ENCODE data around the gene ETV6.

Gene ETV6

DNA sequence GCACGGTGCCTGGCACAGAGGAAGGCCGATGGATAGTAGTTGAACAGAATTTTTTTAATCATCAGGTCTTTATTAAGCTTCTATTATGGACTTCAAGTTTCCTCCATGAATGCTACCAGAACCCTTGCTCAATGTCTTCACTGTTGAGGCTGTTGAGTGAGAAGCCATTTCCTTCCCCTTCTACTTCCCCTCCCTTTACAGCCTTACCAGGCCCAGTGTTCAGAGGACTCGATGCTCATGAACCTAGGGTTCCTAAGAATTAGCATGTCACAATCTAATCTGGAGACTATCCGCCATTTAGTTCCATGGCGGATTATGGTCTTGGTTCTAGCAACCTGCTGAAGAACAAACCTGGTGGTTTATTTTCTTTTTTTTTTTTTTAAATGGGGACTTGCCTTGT is 17.7 kb downstream of the ETV6 start:
- peaks cover 15% of the 10 kb centered on the region for H3K4me1 ChIP-seq (ENCODE audit: insufficient read depth, low read length, poor library complexity, severe bottlenecking)
- H3K36me3 ChIP-seq (ENCODE audit: insufficient read depth, low read length): peaks cover 25% of the 10 kb centered on the region; the same call in 1 of the 2 replicates
- H3K27me3 ChIP-seq (ENCODE audit: insufficient read depth, low read length, poor library complexity, severe bottlenecking): no peaks in the 10 kb centered on the region
- H4K20me1 ChIP-seq (ENCODE audit: insufficient read depth, low read length, poor library complexity, severe bottlenecking): peaks cover 84% of the 10 kb centered on the region
- H3K9me2 ChIP-seq (replicated peaks; ENCODE audit: low read depth, low read length): no peaks in the 10 kb centered on the region
- no peaks in the 10 kb centered on the region for H3F3A ChIP-seq (ENCODE audit: low read depth)
- H3K9ac ChIP-seq (ENCODE audit: low read depth, low read length, poor library complexity, severe bottlenecking): no peak overlapping the region
- TF ChIP-seq CTCF (conservative IDR thresholded peaks at IDR 0.05; ENCODE audit: low read length) (no peak), EZH2phosphoT487 (IDR thresholded peaks at IDR 0.05; ENCODE audit: borderline replicate concordance) (no peak)
- no peaks in the 10 kb centered on the region for H3K9me3 ChIP-seq (ENCODE audit: insufficient read depth, low read depth, low read length)
- H3K4me3 ChIP-seq (ENCODE audit: low read length, poor library complexity, severe bottlenecking): no peak overlapping the region
- no peak overlapping the region for H3K4me2 ChIP-seq (ENCODE audit: low read depth, low read length, poor library complexity, severe bottlenecking)
- no peak overlapping the region for H2AFZ ChIP-seq (ENCODE audit: low read length)
- peaks cover 100% of the 10 kb centered on the region for H3K79me2 ChIP-seq (ENCODE audit: insufficient read depth, low read length)

DNA sequence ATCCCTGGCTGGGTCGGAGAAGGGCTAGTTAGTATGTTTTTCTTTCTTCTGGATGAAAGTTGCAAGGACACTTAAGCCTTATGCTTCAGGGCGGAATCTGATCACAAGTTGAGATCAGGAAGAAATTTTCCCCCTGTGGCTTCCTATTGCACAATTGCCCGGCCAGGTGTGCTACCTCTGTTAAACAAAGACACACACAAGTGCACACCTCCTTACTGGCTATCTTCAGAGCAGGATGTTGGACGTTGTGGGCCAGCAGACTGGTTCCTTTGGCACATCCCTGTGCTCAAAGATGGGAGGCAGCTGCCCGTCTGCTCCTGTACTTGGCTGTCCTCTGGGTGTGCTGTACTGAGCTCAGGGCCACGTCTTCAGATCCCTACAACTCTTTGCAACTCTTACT is 19.1 kb downstream of the ETV6 start:
- no peaks in the 10 kb centered on the region for H3K9me3 ChIP-seq (ENCODE audit: insufficient read depth, low read depth, low read length)
- H3K4me3 ChIP-seq (ENCODE audit: low read length, poor library complexity, severe bottlenecking): no peak overlapping the region
- H3K4me2 ChIP-seq (ENCODE audit: low read depth, low read length, poor library complexity, severe bottlenecking): no peak overlapping the region
- H2AFZ ChIP-seq (ENCODE audit: low read length): no peak overlapping the region
- H3K9me2 ChIP-seq (replicated peaks; ENCODE audit: low read depth, low read length): no peaks in the 10 kb centered on the region
- no peaks in the 10 kb centered on the region for H3F3A ChIP-seq (ENCODE audit: low read depth)
- H3K4me1 ChIP-seq (ENCODE audit: insufficient read depth, low read length, poor library complexity, severe bottlenecking): peaks cover 15% of the 10 kb centered on the region
- no peaks in the 10 kb centered on the region for H3K27me3 ChIP-seq (ENCODE audit: insufficient read depth, low read length, poor library complexity, severe bottlenecking)
- peaks cover 100% of the 10 kb centered on the region for H3K79me2 ChIP-seq (ENCODE audit: insufficient read depth, low read length)
- H3K36me3 ChIP-seq (ENCODE audit: insufficient read depth, low read length): peaks cover 19% of the 10 kb centered on the region; the same call in 1 of the 2 replicates
- H4K20me1 ChIP-seq (ENCODE audit: insufficient read depth, low read length, poor library complexity, severe bottlenecking): peaks cover 84% of the 10 kb centered on the region
- no peak overlapping the region for H3K9ac ChIP-seq (ENCODE audit: low read depth, low read length, poor library complexity, severe bottlenecking)
- TF ChIP-seq CTCF (conservative IDR thresholded peaks at IDR 0.05; ENCODE audit: low read length) (no peak), EZH2phosphoT487 (IDR thresholded peaks at IDR 0.05; ENCODE audit: borderline replicate concordance) (no peak)

GRCh38 chr12:11669348-11669747 is 19.9 kb downstream of the ETV6 start:
- Histone ChIP-seq H3K9me2 (replicated peaks; ENCODE audit: low read depth, low read length) (no peaks in the 10 kb centered on the region), H3F3A (ENCODE audit: low read depth) (no peaks in the 10 kb centered on the region), H3K9me3 (ENCODE audit: insufficient read depth, low read depth, low read length) (no peaks in the 10 kb centered on the region), H3K36me3 (ENCODE audit: insufficient read depth, low read length) (peaks cover 15% of the 10 kb centered on the region; the same call in 1 of the 2 replicates), H3K9ac (ENCODE audit: low read depth, low read length, poor library complexity, severe bottlenecking) (no peak overlapping the region), H3K4me2 (ENCODE audit: low read depth, low read length, poor library complexity, severe bottlenecking) (no peak overlapping the region), H3K79me2 (ENCODE audit: insufficient read depth, low read length) (peaks cover 100% of the 10 kb centered on the region), H2AFZ (ENCODE audit: low read length) (no peak overlapping the region), H4K20me1 (ENCODE audit: insufficient read depth, low read length, poor library complexity, severe bottlenecking) (peaks cover 80% of the 10 kb centered on the region), H3K4me3 (ENCODE audit: low read length, poor library complexity, severe bottlenecking) (no peak overlapping the region), H3K27me3 (ENCODE audit: insufficient read depth, low read length, poor library complexity, severe bottlenecking) (no peaks in the 10 kb centered on the region), H3K4me1 (ENCODE audit: insufficient read depth, low read length, poor library complexity, severe bottlenecking) (peaks cover 15% of the 10 kb centered on the region)
- TF ChIP-seq EZH2phosphoT487 (IDR thresholded peaks at IDR 0.05; ENCODE audit: borderline replicate concordance): no peak
- TF ChIP-seq CTCF (conservative IDR thresholded peaks at IDR 0.05; ENCODE audit: low read length): no peak
